HCT116 (cell line): ENCODE data around the gene EXOSC5.

Experiments used
- EGR1 ChIP-seq: IDR thresholded peaks from 2 replicates; pipeline ENCODE4 v1.6.1; 2012; ENCODE audit warnings: low read depth
- EZH2 ChIP-seq: fragments of 200-600 bp; sonication (generic); IDR thresholded peaks from 2 replicates; pipeline ENCODE4 v1.6.1; 2017; ENCODE audit warnings: antibody characterized with exemption, mixed run types
- EZH2phosphoT487 ChIP-seq: fragments of 200-600 bp; IDR thresholded peaks from 2 replicates; pipeline ENCODE4 v1.6.1; 2018; ENCODE audit warnings: antibody characterized with exemption, borderline replicate concordance
- POLR2A ChIP-seq: IDR thresholded peaks from 2 replicates; pipeline ENCODE4 v1.7.0; 2011; ENCODE audit warnings: borderline replicate concordance; ENCODE audit not compliant: insufficient read depth, insufficient read length; ENCODE audit errors: extremely low read depth
- POLR2AphosphoS5 ChIP-seq: IDR thresholded peaks from 2 replicates; pipeline ENCODE4 v1.6.1; 2011; ENCODE audit warnings: mild to moderate bottlenecking, low read depth, low read length, moderate library complexity
- RAD21 ChIP-seq: IDR thresholded peaks from 2 replicates; pipeline ENCODE4 v1.6.1; 2012; ENCODE audit warnings: low read depth, mild to moderate bottlenecking
- SIN3A ChIP-seq: IDR thresholded peaks from 2 replicates; pipeline ENCODE4 v1.6.1; 2012; ENCODE audit warnings: low read depth
- YY1 ChIP-seq: IDR thresholded peaks from 2 replicates; pipeline ENCODE4 v1.6.1; 2011; ENCODE audit warnings: low read length, low read depth, moderate library complexity, mild to moderate bottlenecking; ENCODE audit not compliant: insufficient replicate concordance; ENCODE audit errors: extremely low read depth
- ZNF274 ChIP-seq: fragments of 200-500 bp; sonication (Bioruptor generic); IDR thresholded peaks from 2 replicates; pipeline ENCODE4 v1.6.1; 2014; ENCODE audit warnings: mild to moderate bottlenecking, low read depth, low read length, inconsistent platforms
- TF ChIP-seq, protein P1 (sequence below), 3 experiments: fragments of 200-600 bp in 1 of 3; sonication (generic) in 1 of 3; IDR thresholded peaks in 2 of 3; conservative IDR thresholded peaks in 1 of 3; 2 replicates each; pipeline ENCODE4 v1.5.1; 2012 to 2017; ENCODE audit warnings: low read depth in 2 of 3, low read length in 2 of 3, antibody characterized with exemption in 1 of 3, borderline replicate concordance in 1 of 3, control low read depth in 1 of 3, mild to moderate bottlenecking in 1 of 3, mixed read lengths in 1 of 3, mixed run types in 1 of 3, moderate library complexity in 1 of 3; ENCODE audit not compliant: insufficient read depth in 1 of 3
- TF ChIP-seq, protein P2 (sequence below): IDR thresholded peaks from 2 replicates; pipeline ENCODE4 v1.6.1; 2012
- TF ChIP-seq, protein P3 (sequence below): IDR thresholded peaks from 2 replicates; pipeline ENCODE4 v1.6.1; 2012; ENCODE audit warnings: low read depth
- TF ChIP-seq, protein P4 (sequence below): IDR thresholded peaks from 2 replicates; pipeline ENCODE4 v1.6.1; 2011; ENCODE audit warnings: mild to moderate bottlenecking, low read length, moderate library complexity; ENCODE audit not compliant: insufficient replicate concordance; ENCODE audit errors: extremely low read depth
- TF ChIP-seq, protein P5 (sequence below): IDR thresholded peaks from 2 replicates; pipeline ENCODE4 v1.6.1; 2012

DNA sequence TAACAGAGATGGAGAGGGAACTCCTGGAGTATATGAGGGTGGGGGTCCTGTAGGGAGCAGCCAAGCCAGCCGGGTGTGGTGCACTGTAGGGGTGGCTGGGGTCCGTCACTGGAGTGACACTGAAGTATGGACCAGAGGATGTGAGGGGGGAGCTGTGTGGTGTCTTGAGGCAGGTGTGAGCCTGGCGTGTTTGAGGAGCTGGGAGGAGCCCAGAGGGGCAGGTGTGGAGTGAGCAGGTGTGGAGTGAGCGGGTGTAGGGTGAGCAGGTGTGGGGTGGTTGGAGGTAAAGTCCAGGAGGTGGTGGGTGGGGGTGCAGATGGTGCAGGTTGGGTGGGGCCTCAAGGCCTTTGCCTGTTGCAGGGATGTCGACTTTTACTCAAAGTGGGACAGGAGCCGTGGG is 24.2 kb upstream of the EXOSC5 start:
- TF ChIP-seq, protein P1, sequence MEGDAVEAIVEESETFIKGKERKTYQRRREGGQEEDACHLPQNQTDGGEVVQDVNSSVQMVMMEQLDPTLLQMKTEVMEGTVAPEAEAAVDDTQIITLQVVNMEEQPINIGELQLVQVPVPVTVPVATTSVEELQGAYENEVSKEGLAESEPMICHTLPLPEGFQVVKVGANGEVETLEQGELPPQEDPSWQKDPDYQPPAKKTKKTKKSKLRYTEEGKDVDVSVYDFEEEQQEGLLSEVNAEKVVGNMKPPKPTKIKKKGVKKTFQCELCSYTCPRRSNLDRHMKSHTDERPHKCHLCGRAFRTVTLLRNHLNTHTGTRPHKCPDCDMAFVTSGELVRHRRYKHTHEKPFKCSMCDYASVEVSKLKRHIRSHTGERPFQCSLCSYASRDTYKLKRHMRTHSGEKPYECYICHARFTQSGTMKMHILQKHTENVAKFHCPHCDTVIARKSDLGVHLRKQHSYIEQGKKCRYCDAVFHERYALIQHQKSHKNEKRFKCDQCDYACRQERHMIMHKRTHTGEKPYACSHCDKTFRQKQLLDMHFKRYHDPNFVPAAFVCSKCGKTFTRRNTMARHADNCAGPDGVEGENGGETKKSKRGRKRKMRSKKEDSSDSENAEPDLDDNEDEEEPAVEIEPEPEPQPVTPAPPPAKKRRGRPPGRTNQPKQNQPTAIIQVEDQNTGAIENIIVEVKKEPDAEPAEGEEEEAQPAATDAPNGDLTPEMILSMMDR (IDR thresholded peaks at IDR 0.05 in 2 of 3, conservative IDR thresholded peaks at IDR 0.05 in 1 of 3; ENCODE audit: borderline replicate concordance in 1 of 3, insufficient read depth in 1 of 3, low read depth in 2 of 3, low read length in 2 of 3) = no peak
- TF ChIP-seq, protein P2, sequence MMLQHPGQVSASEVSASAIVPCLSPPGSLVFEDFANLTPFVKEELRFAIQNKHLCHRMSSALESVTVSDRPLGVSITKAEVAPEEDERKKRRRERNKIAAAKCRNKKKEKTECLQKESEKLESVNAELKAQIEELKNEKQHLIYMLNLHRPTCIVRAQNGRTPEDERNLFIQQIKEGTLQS = no peak
- no peak for TF ChIP-seq EZH2phosphoT487
- TF ChIP-seq, protein P3, sequence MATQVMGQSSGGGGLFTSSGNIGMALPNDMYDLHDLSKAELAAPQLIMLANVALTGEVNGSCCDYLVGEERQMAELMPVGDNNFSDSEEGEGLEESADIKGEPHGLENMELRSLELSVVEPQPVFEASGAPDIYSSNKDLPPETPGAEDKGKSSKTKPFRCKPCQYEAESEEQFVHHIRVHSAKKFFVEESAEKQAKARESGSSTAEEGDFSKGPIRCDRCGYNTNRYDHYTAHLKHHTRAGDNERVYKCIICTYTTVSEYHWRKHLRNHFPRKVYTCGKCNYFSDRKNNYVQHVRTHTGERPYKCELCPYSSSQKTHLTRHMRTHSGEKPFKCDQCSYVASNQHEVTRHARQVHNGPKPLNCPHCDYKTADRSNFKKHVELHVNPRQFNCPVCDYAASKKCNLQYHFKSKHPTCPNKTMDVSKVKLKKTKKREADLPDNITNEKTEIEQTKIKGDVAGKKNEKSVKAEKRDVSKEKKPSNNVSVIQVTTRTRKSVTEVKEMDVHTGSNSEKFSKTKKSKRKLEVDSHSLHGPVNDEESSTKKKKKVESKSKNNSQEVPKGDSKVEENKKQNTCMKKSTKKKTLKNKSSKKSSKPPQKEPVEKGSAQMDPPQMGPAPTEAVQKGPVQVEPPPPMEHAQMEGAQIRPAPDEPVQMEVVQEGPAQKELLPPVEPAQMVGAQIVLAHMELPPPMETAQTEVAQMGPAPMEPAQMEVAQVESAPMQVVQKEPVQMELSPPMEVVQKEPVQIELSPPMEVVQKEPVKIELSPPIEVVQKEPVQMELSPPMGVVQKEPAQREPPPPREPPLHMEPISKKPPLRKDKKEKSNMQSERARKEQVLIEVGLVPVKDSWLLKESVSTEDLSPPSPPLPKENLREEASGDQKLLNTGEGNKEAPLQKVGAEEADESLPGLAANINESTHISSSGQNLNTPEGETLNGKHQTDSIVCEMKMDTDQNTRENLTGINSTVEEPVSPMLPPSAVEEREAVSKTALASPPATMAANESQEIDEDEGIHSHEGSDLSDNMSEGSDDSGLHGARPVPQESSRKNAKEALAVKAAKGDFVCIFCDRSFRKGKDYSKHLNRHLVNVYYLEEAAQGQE = no peak
- no peak for TF ChIP-seq POLR2AphosphoS5
- no peak for TF ChIP-seq EZH2
- no peak for TF ChIP-seq POLR2A
- no peak for TF ChIP-seq EGR1
- TF ChIP-seq ZNF274 = no peak
- TF ChIP-seq SIN3A = no peak
- TF ChIP-seq RAD21 = no peak
- TF ChIP-seq, protein P4, sequence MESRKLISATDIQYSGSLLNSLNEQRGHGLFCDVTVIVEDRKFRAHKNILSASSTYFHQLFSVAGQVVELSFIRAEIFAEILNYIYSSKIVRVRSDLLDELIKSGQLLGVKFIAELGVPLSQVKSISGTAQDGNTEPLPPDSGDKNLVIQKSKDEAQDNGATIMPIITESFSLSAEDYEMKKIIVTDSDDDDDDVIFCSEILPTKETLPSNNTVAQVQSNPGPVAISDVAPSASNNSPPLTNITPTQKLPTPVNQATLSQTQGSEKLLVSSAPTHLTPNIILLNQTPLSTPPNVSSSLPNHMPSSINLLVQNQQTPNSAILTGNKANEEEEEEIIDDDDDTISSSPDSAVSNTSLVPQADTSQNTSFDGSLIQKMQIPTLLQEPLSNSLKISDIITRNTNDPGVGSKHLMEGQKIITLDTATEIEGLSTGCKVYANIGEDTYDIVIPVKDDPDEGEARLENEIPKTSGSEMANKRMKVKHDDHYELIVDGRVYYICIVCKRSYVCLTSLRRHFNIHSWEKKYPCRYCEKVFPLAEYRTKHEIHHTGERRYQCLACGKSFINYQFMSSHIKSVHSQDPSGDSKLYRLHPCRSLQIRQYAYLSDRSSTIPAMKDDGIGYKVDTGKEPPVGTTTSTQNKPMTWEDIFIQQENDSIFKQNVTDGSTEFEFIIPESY = no peak
- TF ChIP-seq, protein P5, sequence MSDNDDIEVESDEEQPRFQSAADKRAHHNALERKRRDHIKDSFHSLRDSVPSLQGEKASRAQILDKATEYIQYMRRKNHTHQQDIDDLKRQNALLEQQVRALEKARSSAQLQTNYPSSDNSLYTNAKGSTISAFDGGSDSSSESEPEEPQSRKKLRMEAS = no peak
- no peak for TF ChIP-seq YY1
